ENCODE results near the gene BCAS3.

DNA sequence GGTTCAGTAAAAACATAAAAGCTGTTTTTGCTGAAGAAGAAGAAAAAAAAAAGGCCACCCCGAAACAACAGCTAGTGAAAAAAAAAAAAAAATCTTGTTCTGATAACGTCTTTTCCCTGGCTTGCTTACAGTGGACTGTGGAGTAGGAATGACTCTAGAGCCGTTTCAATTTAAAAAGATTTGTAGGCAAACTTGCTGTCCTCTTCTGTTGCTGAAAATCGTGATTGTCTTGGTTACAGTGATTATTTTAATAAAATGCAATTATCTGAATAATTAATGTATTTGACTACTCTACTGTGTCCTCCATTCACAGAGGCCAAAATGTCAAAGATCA is 531.4 kb downstream of the BCAS3 start:
- TF ChIP-seq, protein P1, sequence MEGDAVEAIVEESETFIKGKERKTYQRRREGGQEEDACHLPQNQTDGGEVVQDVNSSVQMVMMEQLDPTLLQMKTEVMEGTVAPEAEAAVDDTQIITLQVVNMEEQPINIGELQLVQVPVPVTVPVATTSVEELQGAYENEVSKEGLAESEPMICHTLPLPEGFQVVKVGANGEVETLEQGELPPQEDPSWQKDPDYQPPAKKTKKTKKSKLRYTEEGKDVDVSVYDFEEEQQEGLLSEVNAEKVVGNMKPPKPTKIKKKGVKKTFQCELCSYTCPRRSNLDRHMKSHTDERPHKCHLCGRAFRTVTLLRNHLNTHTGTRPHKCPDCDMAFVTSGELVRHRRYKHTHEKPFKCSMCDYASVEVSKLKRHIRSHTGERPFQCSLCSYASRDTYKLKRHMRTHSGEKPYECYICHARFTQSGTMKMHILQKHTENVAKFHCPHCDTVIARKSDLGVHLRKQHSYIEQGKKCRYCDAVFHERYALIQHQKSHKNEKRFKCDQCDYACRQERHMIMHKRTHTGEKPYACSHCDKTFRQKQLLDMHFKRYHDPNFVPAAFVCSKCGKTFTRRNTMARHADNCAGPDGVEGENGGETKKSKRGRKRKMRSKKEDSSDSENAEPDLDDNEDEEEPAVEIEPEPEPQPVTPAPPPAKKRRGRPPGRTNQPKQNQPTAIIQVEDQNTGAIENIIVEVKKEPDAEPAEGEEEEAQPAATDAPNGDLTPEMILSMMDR (IDR thresholded peaks at IDR 0.05): no peak
- no peak for TF ChIP-seq POLR2A (IDR thresholded peaks at IDR 0.05)
